SJCRH30 (cell line): ENCODE data around the gene ATRNL1. TPM values are rescaled to one million over a fixed set of nuclear protein-coding genes. Genes with fewer than 3 reads are reported as not detected.

ENCODE experiments used
- DNase-seq, 2 experiments: peaks; one replicate each; pipeline ENCODE4 v3.0.0-alpha.2; 2015 to 2020
- H3K27ac ChIP-seq: fragments of 250-450 bp; sonication (Bioruptor Pico); 2 replicates; pipeline ENCODE4 v1.5.1; 2020; ENCODE audit warnings: mild to moderate bottlenecking, moderate library complexity
- H3K27me3 ChIP-seq: fragments of 250-450 bp; sonication (Bioruptor Pico); 2 replicates; pipeline ENCODE4 v1.5.1; 2020; ENCODE audit warnings: mild to moderate bottlenecking, moderate library complexity
- H3K36me3 ChIP-seq: fragments of 250-450 bp; sonication (Bioruptor Pico); 2 replicates; pipeline ENCODE4 v1.5.1; 2020; ENCODE audit warnings: mild to moderate bottlenecking, moderate library complexity
- H3K4me1 ChIP-seq: fragments of 250-450 bp; sonication (Bioruptor Pico); 2 replicates; pipeline ENCODE4 v1.5.1; 2020; ENCODE audit warnings: mild to moderate bottlenecking, moderate library complexity
- H3K4me3 ChIP-seq: fragments of 250-450 bp; sonication (Bioruptor Pico); 2 replicates; pipeline ENCODE4 v1.5.1; 2020; ENCODE audit warnings: mild to moderate bottlenecking, moderate library complexity
- H3K9me3 ChIP-seq: fragments of 250-450 bp; sonication (Bioruptor Pico); replicated peaks from 2 replicates; pipeline ENCODE4 v1.5.1; 2020; ENCODE audit warnings: mild to moderate bottlenecking, moderate library complexity
- total RNA-seq: library from RNA; depleted of rRNA; stranded (reverse); fragments of >200 nt; shearing (Covaris generic); gene quantifications from 2 replicates; pipeline ENCODE4 v1.2.3, GENCODE V29; 2014

The ATRNL1 gene
- total RNA-seq, 1 experiment from 2014 or later, result 26.3 TPM

DNA sequence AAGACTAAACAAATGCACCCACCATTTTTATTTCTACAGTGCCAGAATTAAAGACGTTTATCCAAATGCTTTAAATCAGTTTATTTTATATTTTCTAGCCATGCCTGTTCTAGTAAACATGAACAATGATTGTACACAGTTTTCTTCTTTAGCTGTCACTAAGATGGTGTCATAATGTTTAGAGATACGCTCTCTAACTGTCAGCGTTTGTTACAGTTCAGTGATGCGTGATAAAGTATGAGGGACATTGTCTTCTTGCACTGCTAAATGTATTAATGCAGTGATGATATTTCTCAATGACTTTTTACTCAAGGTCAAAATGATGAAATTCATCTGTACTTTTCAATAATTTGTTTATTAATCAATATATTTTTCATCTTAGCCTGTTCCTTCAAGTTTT is 513.6 kb downstream of the ATRNL1 start:
- H3K36me3 ChIP-seq, result no peaks in the 10 kb centered on the region
- H3K27me3 ChIP-seq, result no peaks in the 10 kb centered on the region
- peaks cover 46% of the 10 kb centered on the region for H3K4me1 ChIP-seq
- H3K4me3 ChIP-seq, result no peak overlapping the region
- no peaks in the 10 kb centered on the region for H3K9me3 ChIP-seq
- peak overlapping the region; percentile 88 for H3K27ac ChIP-seq
- no peak for DNase-seq

DNA sequence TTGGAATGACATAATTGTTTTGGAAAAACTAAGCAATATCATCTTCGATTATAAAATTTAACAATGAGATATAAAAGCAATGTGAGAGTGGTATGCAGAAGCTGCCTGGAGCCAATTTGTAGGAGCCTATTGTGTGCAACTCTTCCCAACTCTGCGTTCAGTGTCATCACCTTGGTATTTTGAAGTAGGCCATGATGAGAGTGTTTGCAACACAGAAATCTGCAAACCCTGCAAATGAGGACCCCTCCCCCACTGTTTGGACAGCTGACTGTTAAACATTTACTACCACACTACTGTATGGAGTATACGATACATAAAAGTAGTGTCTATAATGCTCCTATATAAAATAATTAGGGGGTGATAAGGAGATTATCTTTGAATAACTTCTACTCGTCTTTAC is 531.3 kb downstream of the ATRNL1 start:
- H3K4me1 ChIP-seq, result no peaks in the 10 kb centered on the region; the same call in 1 of the 2 replicates
- no peaks in the 10 kb centered on the region for H3K27me3 ChIP-seq
- DNase-seq, result peak; percentile 6 to 14
- no peaks in the 10 kb centered on the region for H3K9me3 ChIP-seq
- no peak overlapping the region for H3K4me3 ChIP-seq
- no peaks in the 10 kb centered on the region for H3K36me3 ChIP-seq
- no peak overlapping the region for H3K27ac ChIP-seq

DNA sequence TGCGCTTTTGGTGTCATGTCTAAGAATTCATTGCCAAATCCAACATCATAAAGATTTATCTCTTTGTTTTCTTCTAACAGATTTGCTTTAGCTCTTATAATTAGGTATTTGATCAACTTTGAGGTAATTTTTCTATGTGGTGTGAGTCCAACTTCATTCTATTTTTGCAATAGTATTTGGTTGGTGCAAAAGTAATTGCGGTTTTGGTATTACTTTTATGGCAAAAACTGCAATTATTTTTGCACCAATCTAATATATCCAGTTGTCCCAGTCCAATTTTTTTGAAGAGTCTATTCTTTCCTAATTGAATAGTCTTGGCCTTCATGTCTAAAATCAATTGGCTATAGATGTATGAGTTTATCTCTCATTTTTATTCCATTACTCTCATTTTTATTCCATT is 535.5 kb downstream of the ATRNL1 start:
- no peak for DNase-seq
- no peaks in the 10 kb centered on the region; the same call in 1 of the 2 replicates for H3K4me1 ChIP-seq
- H3K27me3 ChIP-seq, result no peaks in the 10 kb centered on the region
- H3K4me3 ChIP-seq, result no peak overlapping the region
- no peaks in the 10 kb centered on the region for H3K9me3 ChIP-seq
- H3K27ac ChIP-seq, result no peak overlapping the region
- H3K36me3 ChIP-seq, result no peaks in the 10 kb centered on the region

GRCh38 chr10:115638246-115638645 is 545.1 kb downstream of the ATRNL1 start:
- Histone ChIP-seq H3K4me1 (no peaks in the 10 kb centered on the region), H3K36me3 (no peaks in the 10 kb centered on the region), H3K27me3 (no peaks in the 10 kb centered on the region), H3K27ac (no peak overlapping the region), H3K4me3 (no peak overlapping the region), H3K9me3 (no peaks in the 10 kb centered on the region)
- DNase-seq, result no peak

DNA sequence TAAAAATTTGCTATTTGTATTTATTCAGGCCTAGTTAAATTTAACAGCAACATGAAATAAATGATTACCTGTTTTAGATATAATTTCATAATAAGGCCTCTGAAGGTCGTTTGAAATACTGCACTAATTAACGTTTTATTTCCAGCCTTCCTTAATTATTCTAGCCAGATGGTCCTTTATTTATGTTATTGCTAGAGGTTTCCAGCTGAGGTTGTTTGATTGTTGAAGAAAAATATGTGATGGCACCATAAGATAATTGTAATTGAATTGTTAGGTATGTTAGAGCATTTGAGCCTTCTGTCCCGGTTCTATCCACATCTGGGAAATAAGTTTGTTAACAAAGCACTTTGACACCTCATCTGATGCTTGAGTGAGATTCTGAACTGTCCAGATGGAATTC is 556.1 kb downstream of the ATRNL1 start:
- Histone ChIP-seq H3K27ac (no peak overlapping the region), H3K27me3 (no peaks in the 10 kb centered on the region), H3K9me3 (no peaks in the 10 kb centered on the region)

DNA sequence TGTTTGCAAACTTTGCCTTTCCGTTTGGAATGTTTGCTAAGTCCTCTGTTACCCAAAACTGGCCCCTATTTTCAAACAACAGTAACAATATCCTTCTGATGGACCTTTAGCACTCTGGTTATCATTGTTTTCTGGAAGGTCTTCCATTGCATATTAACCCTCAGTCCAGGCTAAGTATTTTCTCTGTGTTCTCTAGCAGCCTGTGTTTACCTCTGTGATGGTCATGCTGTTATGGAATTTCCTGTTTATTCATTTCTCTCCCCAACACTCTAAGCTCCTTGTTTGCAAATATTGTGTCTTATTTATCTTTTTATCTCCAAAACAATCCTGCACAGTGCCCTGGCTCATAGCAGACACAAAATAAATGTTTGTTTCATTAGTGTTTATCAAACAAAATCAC is 560.3 kb downstream of the ATRNL1 start:
- no peak for DNase-seq
- 0 out of 2 replicates have a peak, but pooled peaks cover 2% of the 10 kb centered on the region for H3K36me3 ChIP-seq
- H3K27me3 ChIP-seq, result no peaks in the 10 kb centered on the region
- H3K4me3 ChIP-seq, result no peak overlapping the region
- peaks cover 4% of the 10 kb centered on the region; the same call in 1 of the 2 replicates for H3K4me1 ChIP-seq
- no peak overlapping the region for H3K27ac ChIP-seq
- no peaks in the 10 kb centered on the region for H3K9me3 ChIP-seq

More for the DNA sequence above, 556.1 kb downstream of the ATRNL1 start:
- Histone ChIP-seq H3K4me3 (no peak overlapping the region), H3K4me1 (peaks cover 4% of the 10 kb centered on the region; the same call in 1 of the 2 replicates), H3K36me3 (0 out of 2 replicates have a peak, but pooled peaks cover 2% of the 10 kb centered on the region)
- DNase-seq, result no peak

GRCh38 chr10:115654961-115655360 is 561.8 kb downstream of the ATRNL1 start:
- H3K27me3 ChIP-seq, result no peaks in the 10 kb centered on the region
- no peak for DNase-seq
- 0 out of 2 replicates have a peak, but pooled peaks cover 2% of the 10 kb centered on the region for H3K36me3 ChIP-seq
- H3K4me3 ChIP-seq, result no peak overlapping the region
- H3K4me1 ChIP-seq, result peaks cover 4% of the 10 kb centered on the region; the same call in 1 of the 2 replicates
- no peak overlapping the region for H3K27ac ChIP-seq
- no peaks in the 10 kb centered on the region for H3K9me3 ChIP-seq

GRCh38 chr10:115657161-115657860 is 564.1 kb downstream of the ATRNL1 start:
- Histone ChIP-seq H3K4me1 (peaks cover 4% of the 10 kb centered on the region; the same call in 1 of the 2 replicates), H3K27me3 (no peaks in the 10 kb centered on the region), H3K36me3 (no peaks in the 10 kb centered on the region), H3K4me3 (no peak overlapping the region), H3K27ac (peak overlapping the region; percentile 9; the same call in 1 of the 2 replicates), H3K9me3 (no peaks in the 10 kb centered on the region)
- DNase-seq, result peak; percentile 4 to 16

GRCh38 chr10:115659616-115660015 is 566.5 kb downstream of the ATRNL1 start:
- Histone ChIP-seq H3K27ac (no peak overlapping the region), H3K9me3 (no peaks in the 10 kb centered on the region), H3K4me3 (no peak overlapping the region), H3K27me3 (no peaks in the 10 kb centered on the region), H3K4me1 (no peaks in the 10 kb centered on the region), H3K36me3 (no peaks in the 10 kb centered on the region)
- no peak for DNase-seq

GRCh38 chr10:115660391-115660790 is 567.2 kb downstream of the ATRNL1 start:
- no peaks in the 10 kb centered on the region for H3K36me3 ChIP-seq
- H3K27me3 ChIP-seq, result no peaks in the 10 kb centered on the region
- no peaks in the 10 kb centered on the region for H3K4me1 ChIP-seq
- H3K27ac ChIP-seq, result no peak overlapping the region
- H3K9me3 ChIP-seq, result no peaks in the 10 kb centered on the region
- H3K4me3 ChIP-seq, result no peak overlapping the region
- no peak for DNase-seq

DNA sequence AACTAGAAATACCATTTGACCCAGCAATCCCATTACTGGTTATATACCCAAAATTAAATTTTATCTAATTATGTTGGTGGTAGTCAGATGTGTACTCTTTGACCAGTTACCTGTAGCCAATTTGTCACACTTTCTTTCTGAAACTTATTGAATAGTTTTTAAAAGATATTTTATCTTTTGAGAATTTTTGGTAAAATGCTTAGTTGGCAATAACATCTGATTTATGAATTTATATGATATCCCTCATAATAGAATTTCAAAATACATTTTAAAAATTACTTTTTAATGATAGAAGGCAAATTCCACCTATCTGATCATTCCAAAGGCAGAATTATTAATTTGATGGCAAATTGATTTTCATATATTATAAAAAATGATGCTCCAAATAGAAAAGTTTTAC is 569.3 kb downstream of the ATRNL1 start:
- Histone ChIP-seq H3K36me3 (no peaks in the 10 kb centered on the region), H3K4me3 (no peak overlapping the region), H3K4me1 (no peaks in the 10 kb centered on the region), H3K27me3 (no peaks in the 10 kb centered on the region), H3K27ac (no peak overlapping the region), H3K9me3 (no peaks in the 10 kb centered on the region)
- no peak for DNase-seq

GRCh38 chr10:115665549-115665948 is 572.4 kb downstream of the ATRNL1 start:
- Histone ChIP-seq H3K36me3 (no peaks in the 10 kb centered on the region), H3K27ac (no peak overlapping the region), H3K4me1 (no peaks in the 10 kb centered on the region), H3K27me3 (no peaks in the 10 kb centered on the region), H3K9me3 (no peaks in the 10 kb centered on the region), H3K4me3 (no peak overlapping the region)
- no peak for DNase-seq

GRCh38 chr10:115674496-115674895 is 581.3 kb downstream of the ATRNL1 start:
- H3K27ac ChIP-seq, result no peak overlapping the region
- DNase-seq, result no peak
- H3K27me3 ChIP-seq, result no peaks in the 10 kb centered on the region
- no peak overlapping the region for H3K4me3 ChIP-seq
- H3K9me3 ChIP-seq, result no peaks in the 10 kb centered on the region
- no peaks in the 10 kb centered on the region; the same call in 1 of the 2 replicates for H3K36me3 ChIP-seq
- H3K4me1 ChIP-seq, result no peaks in the 10 kb centered on the region

GRCh38 chr10:115696747-115697146 is 603.6 kb downstream of the ATRNL1 start:
- H3K27me3 ChIP-seq, result no peaks in the 10 kb centered on the region
- no peaks in the 10 kb centered on the region for H3K4me1 ChIP-seq
- H3K9me3 ChIP-seq, result no peaks in the 10 kb centered on the region
- no peak for DNase-seq
- H3K27ac ChIP-seq, result no peak overlapping the region
- no peaks in the 10 kb centered on the region for H3K36me3 ChIP-seq
- no peak overlapping the region for H3K4me3 ChIP-seq

- no peak for DNase-seq
- Histone ChIP-seq H3K4me3 (no peak overlapping the region), H3K36me3 (no peaks in the 10 kb centered on the region), H3K9me3 (no peaks in the 10 kb centered on the region), H3K27ac (no peak overlapping the region), H3K27me3 (no peaks in the 10 kb centered on the region), H3K4me1 (peaks cover 10% of the 10 kb centered on the region)
Observed at GRCh38 chr10:115706026-115706425, 612.9 kb downstream of the ATRNL1 start.
